AG08396 (cell line): ENCODE results near the gene SH3BP2.
A peak's percentile ranks its signal among the peaks of the same experiment; 100 is the strongest.

Experiments used
- DNase-seq: peaks from one replicate; pipeline ENCODE4 v3.0.0; 2012; ENCODE audit warnings: low spot score, mixed read lengths

SH3BP2 gene

GRCh38 chr4:2803624-2804448, 11.0 kb downstream of the SH3BP2 start:
- no peak for DNase-seq

DNA sequence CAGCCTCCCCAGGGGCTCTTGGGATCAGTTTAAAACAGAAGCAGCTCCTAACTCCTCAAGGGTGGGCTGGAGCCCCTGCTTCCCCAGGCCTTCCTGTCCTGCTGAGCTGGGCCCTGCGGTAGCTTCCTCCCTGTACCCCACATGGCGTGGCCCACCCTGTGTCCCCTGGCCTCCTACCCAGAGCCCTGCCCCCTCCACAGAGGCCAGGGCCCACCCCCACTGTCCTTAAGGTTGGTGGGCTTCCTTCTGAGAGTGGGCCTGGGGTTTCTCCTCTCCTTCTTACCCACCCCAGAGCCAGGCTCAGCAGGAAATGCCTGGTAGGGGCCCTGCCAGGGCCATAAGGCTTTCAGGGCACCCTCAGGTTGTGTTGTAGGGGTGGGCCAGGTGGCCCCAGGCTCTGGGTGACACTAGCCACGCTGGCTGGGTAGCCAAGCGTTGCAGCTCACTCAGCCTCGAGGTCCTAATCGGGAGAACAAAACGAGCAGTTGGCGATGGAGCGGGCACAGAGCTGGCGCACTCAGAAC, 11.6 kb downstream of the SH3BP2 start:
- no peak for DNase-seq

DNA sequence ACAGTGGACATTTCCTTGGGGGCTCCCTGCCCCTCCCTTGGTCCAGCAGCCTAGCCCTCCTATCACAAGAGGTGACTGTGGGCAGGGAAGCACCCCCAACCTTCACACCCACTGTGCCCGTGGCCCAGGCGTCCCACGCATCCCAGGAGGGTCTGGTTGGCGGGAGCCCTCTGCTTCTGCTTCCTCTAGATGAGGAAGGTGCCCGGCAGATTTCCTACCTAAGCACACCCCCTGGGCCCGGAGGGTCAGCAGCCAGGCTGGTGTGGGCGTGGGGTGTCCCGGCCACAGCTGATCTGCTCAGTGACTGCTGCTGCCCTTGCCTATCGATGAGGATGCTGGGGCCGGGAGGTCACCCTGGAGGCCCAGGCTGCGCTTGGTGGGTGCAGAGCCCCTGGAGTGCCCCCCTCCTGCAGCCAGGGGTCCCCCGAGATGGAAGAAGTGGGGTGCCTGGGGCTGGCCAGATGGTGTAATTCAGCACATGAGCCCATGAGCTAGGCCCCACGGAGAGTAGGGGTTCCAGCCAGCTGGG, 12.2 kb downstream of the SH3BP2 start:
- no peak for DNase-seq

DNA sequence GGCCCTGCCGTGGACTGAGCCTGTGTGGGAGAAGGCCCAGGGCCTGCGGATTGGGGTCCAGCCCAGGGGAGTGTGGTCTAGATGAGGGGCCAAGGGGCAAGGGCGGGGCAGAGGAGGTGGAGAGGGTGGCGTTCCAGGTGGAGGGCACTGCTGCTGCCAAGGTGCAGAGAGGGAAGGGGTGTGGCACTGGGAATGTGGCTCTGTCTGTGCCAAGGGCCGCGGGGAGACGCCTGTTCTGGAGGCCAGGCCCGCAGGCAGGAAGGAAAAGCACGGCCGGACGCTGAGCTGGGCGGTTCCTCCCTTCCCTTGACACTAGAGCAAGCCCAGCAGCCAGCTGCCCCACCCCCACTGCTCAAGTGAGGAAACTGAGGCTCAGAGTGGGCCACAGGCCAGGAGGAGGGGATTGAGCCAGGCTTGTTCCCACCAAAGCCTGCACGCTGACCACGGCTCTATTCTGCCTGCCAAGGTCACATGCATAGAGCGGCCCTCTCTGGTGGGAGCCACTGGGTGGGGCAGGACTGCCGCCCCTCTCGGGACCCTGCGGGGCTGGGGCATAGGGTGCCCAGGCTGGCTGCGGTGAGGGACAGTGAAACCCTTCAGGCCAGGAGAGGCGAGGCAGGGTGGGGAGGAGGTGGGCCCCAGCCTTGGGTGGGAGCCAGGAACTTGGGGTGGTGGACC, 13.0 kb downstream of the SH3BP2 start:
- no peak for DNase-seq

GRCh38 chr4:2806390-2807355, 13.8 kb downstream of the SH3BP2 start:
- DNase-seq: peak; percentile 85

- DNase-seq: no peak
These were observed 14.7 kb downstream of the SH3BP2 start for GRCh38 chr4:2807571-2807970.

GRCh38 chr4:2808001-2808400, 15.1 kb downstream of the SH3BP2 start:
- no peak for DNase-seq

- no peak for DNase-seq
These were observed 16.8 kb downstream of the SH3BP2 start for GRCh38 chr4:2809610-2810180.

- no peak for DNase-seq
These were observed 17.5 kb downstream of the SH3BP2 start for GRCh38 chr4:2810388-2810787.

- peak; percentile 50 for DNase-seq
These were observed 19.1 kb downstream of the SH3BP2 start for GRCh38 chr4:2811830-2812611.

GRCh38 chr4:2812612-2813354, 19.9 kb downstream of the SH3BP2 start:
- DNase-seq: no peak

DNA sequence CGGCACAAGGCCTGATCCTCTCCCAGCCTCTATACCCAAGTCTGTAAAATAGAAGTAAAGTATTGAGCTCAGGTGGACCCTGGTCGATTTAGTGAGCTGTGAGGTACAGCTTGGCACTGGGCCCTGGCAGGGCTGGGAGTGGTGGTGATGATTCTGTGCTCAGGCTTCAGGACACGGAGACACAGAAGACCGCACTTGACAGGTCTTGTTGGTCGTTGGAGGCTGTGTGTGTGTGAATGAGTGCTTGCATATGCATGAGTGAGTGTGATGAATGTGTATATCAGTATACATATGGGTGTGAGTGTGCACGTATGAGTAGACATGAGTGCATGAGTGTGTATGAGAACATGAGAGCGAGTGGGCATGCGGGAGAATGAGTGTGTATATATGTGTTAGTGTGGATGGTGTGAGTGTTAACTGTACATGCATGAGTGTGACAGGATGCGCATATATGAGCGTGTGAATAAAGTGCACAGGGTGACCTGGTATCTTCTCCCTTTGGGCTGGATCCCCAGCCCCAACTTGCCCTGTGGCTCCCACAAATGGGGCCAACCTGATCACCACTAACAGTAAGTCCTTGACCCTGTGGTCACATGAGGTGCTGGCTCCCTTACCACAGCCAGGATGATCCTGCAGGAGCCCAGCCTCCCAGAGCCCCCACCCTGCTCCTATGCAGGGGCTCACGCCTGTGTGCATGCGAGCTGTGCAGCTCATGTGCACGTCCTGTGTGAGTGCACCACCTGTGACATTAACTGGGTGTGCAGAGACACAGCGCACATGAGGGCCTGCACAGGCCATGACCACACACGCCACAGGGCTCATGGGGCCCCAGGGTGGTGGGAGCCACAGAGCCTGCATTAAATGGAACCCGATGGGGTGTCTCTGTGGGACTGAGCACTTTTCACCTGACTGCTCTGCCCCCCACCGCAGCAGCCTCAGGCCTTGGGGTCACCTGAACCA, 20.8 kb downstream of the SH3BP2 start:
- DNase-seq: no peak

GRCh38 chr4:2814627-2815270, 21.9 kb downstream of the SH3BP2 start:
- no peak for DNase-seq

DNA sequence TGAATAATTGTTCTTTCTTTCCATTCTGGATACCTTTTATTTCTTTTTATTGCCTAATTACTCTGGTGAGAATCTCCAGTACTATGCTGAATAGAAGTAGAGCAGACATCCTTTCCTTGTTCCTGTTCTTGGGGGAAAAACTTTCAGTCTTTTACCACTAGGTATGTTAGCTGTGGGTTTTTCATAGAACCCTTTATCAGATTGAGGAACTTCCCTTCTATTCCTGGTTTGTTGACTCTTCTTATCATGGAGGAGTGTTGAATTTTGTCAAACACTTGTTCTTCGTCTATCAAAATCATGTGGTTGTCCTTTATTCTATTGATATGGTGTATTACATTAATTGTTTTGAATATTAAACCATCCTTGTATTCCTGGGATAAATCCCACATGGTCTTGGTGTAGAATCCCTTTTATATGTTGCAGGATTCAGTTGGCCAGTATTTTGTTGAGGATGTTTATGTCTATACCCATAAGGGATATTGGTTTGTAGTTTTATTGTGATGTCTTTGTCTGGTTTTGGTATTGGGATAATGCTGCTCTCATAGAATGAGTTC, 23.6 kb downstream of the SH3BP2 start:
- no peak for DNase-seq

DNA sequence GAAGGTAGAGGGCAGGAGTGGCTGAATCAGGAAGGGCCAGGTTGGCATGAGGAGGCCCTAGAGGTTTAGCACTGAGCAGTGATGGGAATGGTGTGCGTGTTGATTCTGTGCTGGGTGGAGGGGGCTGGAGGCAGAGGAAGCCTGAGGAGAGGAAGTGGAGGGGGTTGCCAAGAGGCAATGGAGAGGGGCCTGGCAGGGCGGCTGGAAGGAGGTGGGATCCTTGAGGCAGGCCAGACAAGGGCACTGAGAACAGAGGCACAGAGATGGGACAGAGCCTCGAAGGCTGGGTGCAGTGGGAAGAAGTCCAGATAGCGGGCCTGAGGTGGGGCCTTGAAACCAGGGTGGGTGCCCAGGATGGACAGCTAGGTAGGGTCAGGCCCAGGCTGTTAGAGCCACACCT, 24.3 kb downstream of the SH3BP2 start:
- no peak for DNase-seq

DNA sequence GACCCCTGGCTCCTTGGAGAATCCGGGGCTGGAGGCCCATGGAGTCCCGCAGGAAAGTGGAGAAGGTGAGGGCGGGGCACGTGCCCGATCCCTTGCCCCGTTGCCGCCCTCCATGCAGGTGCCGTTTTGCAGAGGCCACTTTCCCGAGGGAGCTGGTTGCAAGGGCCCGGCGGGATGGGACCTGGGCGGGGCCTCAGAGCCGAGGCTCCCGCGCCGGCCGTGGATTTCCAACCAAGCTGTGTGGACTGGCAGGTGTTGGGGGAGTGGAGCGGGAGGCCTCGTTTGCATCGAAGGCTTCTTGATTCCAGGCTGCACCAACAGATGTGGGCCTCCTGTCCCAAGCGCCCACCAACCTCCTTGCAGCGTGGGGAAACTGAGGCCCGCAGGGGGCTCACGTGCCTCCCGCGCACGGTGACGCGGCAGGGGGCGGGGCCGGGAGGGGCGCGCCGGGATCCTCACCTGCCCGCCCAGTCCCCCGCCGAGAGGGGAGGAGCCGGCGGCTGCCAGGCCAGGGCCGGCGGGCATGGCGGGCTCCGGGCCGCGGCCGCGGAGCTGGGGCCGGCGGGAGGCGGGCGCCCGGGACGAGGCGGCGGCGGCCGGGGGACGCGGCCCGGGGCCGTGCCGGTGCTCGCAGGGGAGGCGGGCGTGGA, 24.9 kb downstream of the SH3BP2 start:
- DNase-seq: peak; percentile 85

- DNase-seq: peak; percentile 67
These were observed 25.6 kb downstream of the SH3BP2 start for GRCh38 chr4:2818351-2818939.
